Kidney glomerular epithelial cell (primary cell): ENCODE results near the gene SLCO2A1.
A peak's percentile ranks its signal among the peaks of the same experiment; 100 is the strongest.

Source experiments
- DNase-seq: peaks from one replicate; lab custom pipeline; 2025; lab: John Stamatoyannopoulos, UW

SLCO2A1 gene

DNA sequence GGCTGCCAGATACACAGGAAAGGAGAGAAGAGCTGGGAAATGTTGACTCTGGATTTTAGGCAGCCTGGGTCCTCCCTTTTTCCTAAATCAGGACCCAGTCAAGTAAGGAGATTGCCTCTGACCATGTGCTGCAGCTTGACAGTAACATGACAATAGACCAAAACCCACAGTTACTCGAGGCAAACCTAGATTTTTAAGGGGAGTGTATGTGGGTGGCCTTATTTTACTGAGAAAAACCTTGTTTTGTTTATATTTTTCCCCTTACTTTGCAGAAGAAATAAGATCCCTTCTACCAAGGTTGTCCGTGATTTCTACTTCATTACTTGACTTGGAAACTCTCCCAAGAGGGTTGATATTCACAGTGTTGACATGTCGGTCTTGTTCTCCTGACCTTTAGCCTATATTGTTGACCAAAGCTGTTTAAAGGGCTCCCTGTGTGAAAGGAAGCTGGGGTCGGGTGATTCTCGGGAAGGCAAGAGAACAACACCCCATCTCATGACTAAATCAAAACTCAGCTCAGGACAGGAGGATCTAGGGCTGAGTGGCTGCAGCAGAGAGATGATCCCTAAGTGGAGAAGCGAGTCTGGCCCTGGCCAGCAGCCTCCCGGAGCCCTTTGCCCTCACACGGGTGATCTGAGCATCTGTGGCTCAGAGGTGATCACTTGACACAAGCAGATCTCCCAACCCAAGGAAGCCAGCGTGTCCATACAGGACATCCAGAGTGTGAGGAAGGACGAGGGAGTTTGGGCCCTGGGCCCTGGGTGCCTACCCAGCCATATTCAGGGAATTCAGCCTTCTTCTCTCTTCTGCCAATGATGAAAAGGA is 31.0 kb upstream of the SLCO2A1 start:
- no peak for DNase-seq

DNA sequence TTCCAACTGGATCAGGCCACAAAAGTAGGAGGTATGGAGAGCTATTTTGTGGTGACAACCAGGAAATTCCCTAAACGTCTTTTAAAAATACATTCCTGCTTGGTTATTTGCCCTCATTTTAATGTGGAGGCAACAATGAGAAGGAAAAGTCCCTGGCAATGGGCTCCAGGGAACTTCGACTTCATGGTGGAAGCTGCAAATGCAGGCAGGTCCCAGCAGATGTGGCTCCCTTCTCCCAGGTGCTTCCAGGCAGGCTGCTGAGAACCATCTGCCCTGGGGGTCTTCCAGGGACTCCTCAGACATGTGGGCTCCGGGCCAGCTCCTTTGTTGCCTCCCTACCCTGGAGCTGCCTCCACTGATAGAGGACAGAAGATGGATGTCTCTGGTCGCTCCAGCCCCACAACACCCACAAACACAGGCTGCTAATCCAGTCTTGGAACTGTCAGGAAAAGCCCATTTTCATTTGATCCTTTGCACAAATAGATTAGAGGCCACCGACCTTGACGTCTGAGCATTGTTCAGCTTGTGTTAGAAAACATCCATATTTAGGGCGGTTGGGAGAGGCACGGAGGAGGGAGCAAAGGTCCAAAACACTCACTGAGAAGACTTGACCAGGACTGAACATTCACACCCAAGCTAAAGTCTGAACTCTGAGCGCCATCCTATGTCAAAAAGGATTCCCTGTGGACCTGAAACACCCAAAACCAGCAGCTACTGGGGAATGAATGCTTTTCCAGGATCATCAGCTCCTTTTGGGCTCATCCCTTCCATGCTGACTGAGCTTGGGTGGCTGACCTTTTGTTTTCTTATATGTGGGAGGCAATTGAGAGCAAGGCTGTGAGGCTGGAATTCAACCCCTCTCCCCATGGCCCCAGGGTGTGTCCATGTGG is 30.2 kb upstream of the SLCO2A1 start:
- peak; percentile 10 for DNase-seq

- no peak for DNase-seq
Observed at GRCh38 chr3:134059035-134059601, 29.4 kb upstream of the SLCO2A1 start.

DNA sequence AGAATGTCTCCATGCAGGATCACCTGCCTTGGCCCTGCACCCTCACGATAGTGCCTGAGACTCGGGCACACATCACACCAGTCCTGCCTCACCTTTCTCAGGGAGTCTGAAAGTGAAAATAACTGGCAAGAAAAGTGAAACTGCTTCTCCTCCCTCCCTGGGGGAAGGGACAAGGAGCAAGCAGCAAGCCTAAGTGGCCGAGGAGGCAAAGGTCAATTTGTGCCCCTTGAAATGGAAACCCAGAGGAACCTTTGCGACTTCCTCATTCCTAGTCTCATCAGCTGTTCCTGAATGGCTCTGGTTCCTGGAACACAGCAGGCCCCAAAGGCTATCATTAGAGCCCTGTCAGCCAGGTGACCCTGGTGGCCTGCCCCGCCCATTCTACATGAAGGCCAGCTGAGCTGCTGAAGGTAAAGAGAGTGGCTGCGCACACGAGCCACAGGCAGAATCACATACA is 28.0 kb upstream of the SLCO2A1 start:
- no peak for DNase-seq

GRCh38 chr3:134057006-134057653 is 27.4 kb upstream of the SLCO2A1 start:
- no peak for DNase-seq

- DNase-seq, result no peak
Observed at GRCh38 chr3:134056464-134056891, 26.8 kb upstream of the SLCO2A1 start.

DNA sequence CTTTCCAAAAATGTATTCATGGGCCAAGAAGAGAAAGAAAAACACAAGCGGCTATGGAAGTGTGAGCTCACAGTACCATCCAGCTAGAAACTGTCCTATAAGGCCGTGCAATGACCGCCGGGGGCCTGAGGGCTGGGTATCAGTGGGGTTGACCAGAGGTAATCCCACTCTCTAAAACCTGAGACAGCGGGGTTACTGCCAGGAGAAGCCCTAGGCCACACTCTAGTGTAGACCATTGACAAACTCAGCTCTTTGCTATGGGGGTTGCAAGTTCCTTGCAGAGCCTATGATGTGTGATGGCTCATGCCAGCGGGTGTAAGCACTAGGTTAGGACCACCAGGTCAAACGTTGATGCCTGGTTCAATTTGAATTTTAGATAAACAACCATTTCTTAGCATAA is 25.9 kb upstream of the SLCO2A1 start:
- DNase-seq, result no peak

DNA sequence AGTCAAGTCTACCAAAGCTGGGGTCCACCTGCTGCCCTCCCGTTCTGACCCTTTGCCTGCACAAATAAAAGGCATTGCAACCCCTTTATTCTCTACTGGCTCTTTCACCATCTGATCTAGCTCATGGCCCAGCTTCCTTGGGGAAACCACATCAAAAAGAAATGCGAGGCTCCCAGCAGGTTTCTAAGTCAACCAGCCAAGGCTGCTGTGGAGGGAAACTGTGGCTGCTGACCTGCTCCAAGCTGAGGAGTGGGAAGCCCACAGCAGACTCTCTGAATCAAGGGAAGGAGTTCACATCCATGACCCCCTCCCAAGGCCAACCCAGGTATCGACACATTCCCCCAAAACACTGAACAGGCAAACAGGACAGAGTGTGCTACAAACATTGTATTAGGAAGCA is 25.2 kb upstream of the SLCO2A1 start:
- DNase-seq, result no peak

DNA sequence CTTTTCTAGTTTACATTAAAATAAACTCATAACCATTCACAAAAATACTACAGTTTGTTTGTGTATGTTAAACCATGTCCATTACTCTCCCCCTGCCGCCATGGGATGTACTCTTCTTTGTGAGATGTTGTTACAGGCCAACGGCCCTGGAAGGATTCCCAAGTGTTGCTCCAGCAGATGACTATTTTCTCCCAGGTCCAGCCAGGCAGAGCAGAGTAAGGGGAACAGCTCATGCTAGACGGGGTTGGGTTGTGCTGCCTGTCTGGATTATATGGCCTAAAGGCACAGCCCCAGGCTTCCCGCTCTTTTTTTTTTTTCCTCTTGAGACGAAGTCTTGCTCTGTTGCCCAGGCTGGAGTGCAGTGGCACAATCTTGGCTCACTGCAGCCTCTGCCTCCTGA is 24.5 kb upstream of the SLCO2A1 start:
- DNase-seq, result no peak

GRCh38 chr3:134052370-134052769 is 22.6 kb upstream of the SLCO2A1 start:
- DNase-seq, result no peak

DNA sequence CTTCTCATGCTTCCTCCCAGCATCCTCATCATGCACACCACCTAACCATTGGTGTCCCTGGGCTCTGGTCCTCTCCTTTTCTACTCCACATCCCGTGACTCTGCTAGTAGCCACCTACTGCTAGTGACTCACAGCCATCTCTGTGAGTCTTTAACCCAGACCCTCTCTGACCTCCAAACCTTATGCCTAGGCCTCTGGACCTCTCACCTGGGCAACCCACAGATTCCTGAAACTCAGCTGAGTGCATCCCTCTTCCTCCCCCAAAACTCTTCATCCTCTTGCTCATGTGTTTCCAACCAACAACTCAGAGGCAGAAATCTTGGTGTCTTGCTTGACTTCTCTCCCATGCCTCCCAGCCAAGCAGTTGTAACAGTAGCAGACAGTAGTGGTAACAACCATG is 20.0 kb upstream of the SLCO2A1 start:
- no peak for DNase-seq

- no peak for DNase-seq
Observed at GRCh38 chr3:134048278-134048996, 18.7 kb upstream of the SLCO2A1 start.

- no peak for DNase-seq
Observed at GRCh38 chr3:134044459-134044858, 14.7 kb upstream of the SLCO2A1 start.

- no peak for DNase-seq
Observed at GRCh38 chr3:134040066-134040465, 10.3 kb upstream of the SLCO2A1 start.

DNA sequence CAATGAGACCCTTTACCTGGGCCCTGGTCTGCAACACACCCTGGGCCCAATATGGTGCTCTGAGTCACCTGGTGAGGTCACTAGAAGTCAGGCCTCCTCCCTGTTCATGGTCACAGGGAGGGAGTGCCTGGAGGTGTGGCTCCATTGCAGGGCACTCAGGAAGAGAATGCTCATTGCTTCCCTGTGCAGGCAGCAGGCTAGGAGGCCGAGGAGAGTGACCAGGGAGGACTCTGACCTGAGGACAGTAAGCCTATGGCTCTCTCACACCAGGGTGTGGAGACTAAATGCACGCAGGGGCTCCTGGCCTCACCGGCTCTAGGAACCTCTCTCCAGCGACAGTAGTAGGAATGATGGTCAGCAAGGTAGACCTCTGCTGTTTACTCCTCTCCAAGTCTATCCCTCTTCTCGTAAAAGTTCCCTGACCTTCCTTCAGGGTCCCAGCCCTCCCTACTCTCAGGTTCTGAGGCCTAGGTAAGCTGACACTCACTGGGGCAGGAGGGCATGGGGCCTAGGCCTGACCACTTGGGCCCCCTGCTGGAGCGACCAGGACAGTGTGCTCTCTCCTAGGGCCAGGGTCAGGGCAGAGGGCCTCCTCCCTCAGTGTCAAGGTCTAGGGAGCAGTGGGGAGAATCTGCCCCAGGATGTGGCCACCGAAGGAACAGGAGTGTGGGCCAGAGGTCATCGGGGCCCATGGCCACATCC is 9.6 kb upstream of the SLCO2A1 start:
- DNase-seq, result no peak

- no peak for DNase-seq
Observed at GRCh38 chr3:134038716-134039115, 9.0 kb upstream of the SLCO2A1 start.

DNA sequence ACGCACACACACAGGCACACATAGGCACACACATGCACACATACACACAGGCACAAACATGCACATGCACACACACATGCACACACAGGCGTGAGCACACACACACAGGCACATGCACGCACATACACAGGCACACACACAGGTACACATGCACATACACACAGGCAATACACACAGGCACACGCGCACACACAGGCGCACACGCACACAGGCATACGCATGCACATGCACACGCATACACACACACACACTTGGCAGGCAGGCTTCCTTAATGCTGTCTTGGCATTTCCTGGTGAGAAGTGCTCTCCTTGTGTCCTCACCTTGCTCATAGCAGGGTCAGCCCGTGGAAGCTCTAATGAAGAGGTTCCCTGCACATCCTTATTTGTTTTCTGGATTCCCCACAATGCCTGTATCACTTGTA is 8.4 kb upstream of the SLCO2A1 start:
- DNase-seq, result no peak

- DNase-seq, result no peak
Observed at GRCh38 chr3:134037168-134037567, 7.4 kb upstream of the SLCO2A1 start.

DNA sequence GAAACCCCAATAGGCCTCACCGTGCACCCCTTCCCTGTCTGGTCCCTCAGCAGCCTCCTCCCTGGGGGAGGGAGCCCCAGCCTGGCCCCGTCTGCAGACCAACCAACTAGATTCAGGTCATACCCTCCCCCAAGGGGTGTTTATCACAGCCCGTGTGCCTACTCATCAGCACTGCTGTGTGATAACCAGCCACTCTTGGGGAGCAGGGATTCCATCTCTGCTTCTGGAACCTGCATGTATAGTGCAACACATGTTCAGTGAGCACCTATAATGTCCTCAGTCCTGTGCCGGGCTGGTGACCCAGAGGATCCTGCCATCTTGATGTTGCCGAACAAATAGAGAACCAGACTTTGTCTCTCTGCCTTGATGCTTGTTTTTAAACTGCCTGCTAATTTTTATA is 6.6 kb upstream of the SLCO2A1 start:
- DNase-seq, result no peak

DNA sequence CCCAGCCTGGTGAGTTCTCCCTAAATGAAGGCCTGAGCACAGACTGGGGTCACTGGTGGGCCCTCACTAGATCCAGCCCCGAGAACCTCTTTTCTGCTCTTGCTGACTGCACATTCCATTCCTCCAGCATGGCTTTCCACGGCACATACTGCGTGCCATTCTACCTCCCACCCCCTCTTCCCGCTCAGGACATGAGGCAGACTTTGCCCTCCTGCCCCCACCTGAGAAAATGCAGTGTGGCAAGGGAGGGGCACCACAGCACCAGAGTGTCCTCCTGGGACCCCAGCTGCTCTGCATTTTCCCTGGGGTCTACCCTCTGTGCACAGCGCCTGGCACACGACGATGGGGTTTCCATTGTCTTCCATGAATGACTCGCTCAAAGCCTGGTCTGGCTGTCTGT is 6.1 kb upstream of the SLCO2A1 start:
- no peak for DNase-seq
